Posterior vena cava (tissue), 2 donors: ENCODE measurements around the gene RABAC1. TPM values are rescaled to one million over a fixed set of nuclear protein-coding genes. Genes with fewer than 3 reads are reported as not detected.
"Not testable (repeated sequence)": the region's sequence is repeated elsewhere in the genome, so short reads cannot be mapped to it uniquely, and the experiment has no call there.

Experiments
- DNase-seq: peaks from one replicate; pipeline ENCODE4 v3.0.0-alpha.2; 2020; ENCODE audit warnings: low spot score
- intact Hi-C, 2 donors: fragments of 100-400 bp; cut with DNase I; formaldehyde crosslinking; loops; one replicate each; pipeline versions ENCODE4 v1.14.1 to v1.14.2; 2022 to 2023
- total RNA-seq, 2 donors: library from RNA; stranded (reverse); fragmentation: NEBNext Ultra II Directional; extraction: Animal tissue kit (Norgen Biotek cat#: 25700); gene quantifications; one replicate each; pipeline ENCODE4 v1.2.1, GENCODE V29; 2021
- donor health status: DM: yes; HTN: yes; CAD: no.
- donor health status: DM: yes; HTN: yes; CAD: no.

Gene RABAC1
- total RNA-seq, 2 donors from 2014 or later = 186 to 191 TPM

DNA sequence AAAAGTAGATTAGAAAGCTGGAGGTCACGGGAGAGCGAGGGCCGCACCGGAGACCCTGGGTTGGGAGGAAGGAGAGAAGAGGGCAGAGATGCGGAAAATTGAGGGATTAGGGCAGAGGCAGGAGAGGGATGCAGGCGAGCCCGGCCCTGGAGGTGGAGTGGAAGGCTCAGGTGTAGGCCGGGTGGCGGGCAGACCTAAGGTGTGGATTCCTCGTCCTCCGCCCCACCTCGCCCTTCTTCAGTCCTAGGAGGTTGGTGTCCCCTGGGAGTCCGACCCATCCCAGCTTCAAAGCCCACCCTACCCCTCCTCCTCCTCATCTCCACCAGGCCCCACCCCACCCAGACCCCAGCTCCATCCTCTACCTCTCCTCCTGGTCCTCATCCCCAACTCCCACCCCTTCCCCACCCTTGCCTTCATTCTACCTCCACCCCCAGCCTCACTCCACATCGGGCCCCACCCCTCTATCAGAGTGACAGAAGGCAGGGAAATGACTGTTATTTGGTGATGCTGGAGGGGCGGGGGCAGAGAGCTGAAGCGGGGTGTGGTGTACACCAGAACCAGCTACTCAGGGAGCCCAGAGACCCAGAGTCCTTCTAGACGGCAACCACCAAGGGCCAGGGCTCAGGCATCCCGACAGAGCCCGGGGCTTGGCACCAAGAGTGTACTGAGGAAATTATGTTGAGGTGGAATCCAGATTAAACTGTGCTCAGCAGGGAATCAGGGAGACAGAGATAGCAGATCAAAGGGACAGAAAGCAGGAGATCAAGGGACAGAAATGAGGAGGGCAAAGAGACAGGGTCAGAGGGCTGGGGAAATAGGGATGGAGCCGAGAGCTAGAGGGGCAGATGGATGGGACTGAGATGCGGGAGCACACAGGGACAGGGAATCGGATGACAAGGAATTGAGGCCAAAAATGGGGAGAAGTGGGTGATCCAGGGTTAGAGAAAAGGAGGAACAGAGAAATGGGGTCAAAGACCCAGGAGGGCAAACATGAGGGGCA, 37.2 kb downstream of the RABAC1 start:
- no peak for DNase-seq
- intact Hi-C loops = no loop called here

GRCh38 chr19:41920882-41921576, 38.1 kb downstream of the RABAC1 start:
- no peak for DNase-seq
- intact Hi-C loops = no loop called here

DNA sequence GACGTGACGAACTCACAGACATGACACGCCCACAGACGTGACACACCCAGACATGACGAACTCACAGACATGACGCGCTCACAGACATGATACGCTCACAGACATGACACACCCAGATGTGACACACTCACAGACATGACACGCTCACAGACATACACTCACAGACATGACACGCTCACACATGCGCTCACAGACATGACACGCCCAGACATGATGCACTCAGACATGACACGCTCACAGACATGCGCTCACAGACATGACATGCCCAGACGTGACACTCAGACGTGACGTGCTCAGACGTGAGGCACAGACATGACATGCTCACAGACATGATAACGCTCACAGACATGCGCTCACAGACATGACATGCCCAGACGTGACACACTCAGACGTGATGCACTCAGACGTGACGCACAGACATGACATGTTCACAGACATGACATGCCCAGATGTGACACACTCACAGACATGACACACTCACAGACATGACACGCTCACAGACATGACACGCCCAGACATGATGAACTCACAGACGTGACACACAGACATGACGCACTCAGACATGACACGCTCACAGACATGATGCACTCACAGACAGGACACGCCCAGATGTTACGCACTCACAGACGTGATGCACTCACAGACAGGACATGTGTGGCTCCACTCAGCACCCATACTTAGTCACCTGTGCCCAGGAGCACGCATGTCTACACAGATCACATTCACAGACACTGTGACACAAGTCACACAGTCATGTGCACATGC, 39.0 kb downstream of the RABAC1 start:
- intact Hi-C loops = no loop called here
- no peak for DNase-seq

DNA sequence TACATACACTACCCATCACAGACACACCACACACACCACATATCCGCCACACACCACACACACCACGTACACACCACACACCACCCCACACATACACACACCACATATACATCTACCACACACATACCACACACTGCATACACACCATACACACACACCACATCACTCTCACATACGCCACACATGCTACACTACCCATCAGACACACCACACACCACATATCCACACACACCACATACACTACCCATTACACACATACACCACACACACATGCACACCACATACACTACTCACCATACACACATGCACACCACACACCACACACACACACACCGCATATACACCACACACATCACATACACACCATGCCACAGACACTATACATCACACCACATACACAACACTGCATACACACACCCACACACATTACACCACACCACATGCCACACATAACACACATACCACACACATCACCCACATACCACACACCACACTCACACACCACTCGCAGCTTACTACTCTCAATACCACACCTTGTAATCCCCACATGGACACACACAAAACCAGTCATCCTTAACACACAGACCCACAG, 40.4 kb downstream of the RABAC1 start:
- no peak for DNase-seq
- intact Hi-C loops = no loop called here

- no peak for DNase-seq
- intact Hi-C loops = no loop called here
Measured at GRCh38 chr19:41918095-41918494, 41.0 kb downstream of the RABAC1 start.

DNA sequence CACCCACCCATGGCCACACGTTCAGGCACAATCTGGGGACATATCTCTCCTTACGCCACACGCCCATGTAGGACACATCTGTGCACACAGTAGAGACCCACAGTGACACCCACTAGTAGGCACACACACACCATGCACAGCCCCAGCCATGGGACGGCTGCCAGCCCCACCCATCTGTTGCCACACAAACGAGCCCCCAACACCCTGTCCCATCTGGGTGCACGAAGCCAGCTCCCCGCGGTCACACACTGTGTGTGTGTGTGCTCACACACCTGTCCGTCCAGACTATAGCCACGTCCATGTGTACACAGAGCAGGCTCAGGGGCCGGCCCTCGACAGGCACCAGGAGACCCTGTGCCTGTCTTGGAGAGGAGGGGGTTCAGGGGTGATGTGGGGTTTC, 41.4 kb downstream of the RABAC1 start:
- no peak for DNase-seq
- intact Hi-C loops = no loop called here

GRCh38 chr19:41915776-41916414, 43.2 kb downstream of the RABAC1 start:
- intact Hi-C loops = no loop called here
- no peak for DNase-seq

DNA sequence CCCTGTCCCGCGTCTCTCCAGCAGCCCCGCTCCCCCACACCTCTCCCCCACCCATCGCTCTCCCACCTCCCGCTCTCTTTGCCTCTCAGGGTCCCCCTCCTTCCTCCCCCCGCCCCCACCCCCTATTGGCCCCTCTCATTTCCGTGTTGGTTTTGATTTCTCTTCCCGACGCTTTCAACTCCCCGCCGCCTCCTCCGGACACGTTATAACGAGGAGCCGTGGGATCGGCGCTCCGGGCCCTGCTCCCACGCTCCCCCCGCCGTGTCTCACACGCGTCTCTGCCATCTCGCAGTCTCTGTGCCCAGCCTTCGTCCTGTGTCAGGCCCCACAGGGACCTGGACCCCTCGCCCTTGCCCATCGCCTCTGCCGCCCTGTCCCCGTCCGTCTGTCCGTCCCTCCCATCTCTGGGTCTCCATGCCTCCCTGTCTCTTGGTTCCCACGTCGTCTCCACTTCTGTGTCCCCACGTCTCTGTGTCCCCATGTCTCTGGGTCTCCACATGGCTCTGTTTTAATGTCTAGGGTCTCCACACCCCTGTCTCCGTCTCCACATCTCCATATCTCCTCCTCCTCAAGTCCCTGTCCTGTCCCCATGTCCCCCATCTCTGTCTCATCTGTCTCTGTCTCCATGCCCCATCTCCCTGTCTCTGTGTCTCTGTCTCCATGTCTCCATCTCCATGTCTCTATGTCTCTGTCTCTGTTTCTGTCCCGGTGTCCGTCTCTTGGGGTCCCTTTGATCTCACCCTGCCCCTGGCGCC, 43.9 kb downstream of the RABAC1 start:
- DNase-seq = no peak
- intact Hi-C loops = no loop called here

DNA sequence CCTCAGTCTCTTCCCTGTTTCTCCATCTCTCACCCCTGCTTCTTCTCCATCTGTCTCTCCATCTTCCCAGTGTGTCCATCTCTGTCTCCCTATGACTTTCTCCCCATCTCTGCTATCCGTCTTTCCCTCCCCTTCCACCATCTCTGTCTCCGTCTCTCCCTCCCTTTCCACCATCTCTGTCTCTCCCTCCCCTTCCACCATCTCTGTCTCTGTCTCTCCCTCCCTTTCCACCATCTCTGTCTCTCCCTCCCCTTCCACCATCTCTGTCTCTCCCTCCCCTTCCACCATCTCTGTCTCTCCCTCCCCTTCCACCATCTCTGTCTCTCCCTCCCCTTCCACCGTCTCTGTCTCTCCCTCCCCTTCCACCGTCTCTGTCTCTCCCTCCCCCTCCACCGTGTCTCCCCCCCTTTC, 44.7 kb downstream of the RABAC1 start:
- DNase-seq = not testable (repeated sequence)

GRCh38 chr19:41913538-41914423, 45.3 kb downstream of the RABAC1 start:
- no peak for DNase-seq
- intact Hi-C loops = no loop called here

More for the DNA sequence above, 44.7 kb downstream of the RABAC1 start:
- intact Hi-C loops = not testable (repeated sequence)

DNA sequence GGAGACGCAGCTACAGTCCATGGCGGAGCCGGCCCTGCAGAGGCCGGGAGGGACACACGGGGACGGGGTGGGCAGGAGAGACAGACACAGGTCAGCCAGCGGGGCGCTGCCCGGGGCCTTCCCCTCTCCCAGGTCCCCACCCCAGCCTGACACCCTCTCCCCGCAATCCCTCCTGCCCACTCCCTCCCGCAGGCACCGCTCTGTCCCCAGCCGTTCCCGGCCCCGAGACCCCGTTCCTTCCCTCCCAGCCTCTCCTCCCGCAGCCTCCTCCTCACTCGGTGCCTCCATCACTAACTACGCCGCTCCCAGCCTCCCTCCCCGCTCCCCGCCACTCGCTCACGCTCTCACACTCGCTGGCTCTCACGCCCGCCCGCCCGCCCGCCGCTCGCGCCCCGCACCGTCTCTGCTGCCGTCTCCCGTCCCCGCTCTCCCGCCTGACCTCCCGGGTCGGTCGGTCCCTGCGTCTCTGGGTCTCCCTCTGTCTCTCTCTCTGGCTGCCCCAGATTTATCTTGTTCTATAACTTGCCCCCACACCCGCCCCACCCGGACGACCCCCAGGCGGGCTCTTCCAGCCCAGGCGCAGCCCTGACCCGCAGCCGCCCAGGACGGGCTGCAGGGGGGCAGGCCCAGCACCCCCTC, 46.1 kb downstream of the RABAC1 start:
- DNase-seq = no peak
- intact Hi-C loops = no loop called here

GRCh38 chr19:41911889-41912731, 47.0 kb downstream of the RABAC1 start:
- DNase-seq = no peak
- intact Hi-C loops = no loop called here

GRCh38 chr19:41910992-41911888, 47.9 kb downstream of the RABAC1 start:
- intact Hi-C loops = no loop called here
- DNase-seq = no peak

- intact Hi-C loops = no loop called here
- DNase-seq = no peak
Measured at GRCh38 chr19:41910240-41910991, 48.7 kb downstream of the RABAC1 start.
